NCI-H187 (cell line): ENCODE data around the gene CCL8.
"Not testable (repeated sequence)": the region's sequence is repeated elsewhere in the genome, so short reads cannot be mapped to it uniquely, and the experiment has no call there.

Experiments used
- DNase-seq, 2 experiments: peaks; one replicate each; lab custom pipeline; 2025; lab: John Stamatoyannopoulos, UW

Gene CCL8

GRCh38 chr17:34314279-34314678 lies 5.0 kb upstream of the CCL8 start:
- no peak for DNase-seq

- DNase-seq, result no peak
Observed at GRCh38 chr17:34318474-34318873, 761 bp upstream of the CCL8 start.

- DNase-seq, result no peak
Observed at GRCh38 chr17:34321964-34322363, 2.7 kb downstream of the CCL8 start.

- not testable (repeated sequence) for DNase-seq
Observed at GRCh38 chr17:34327580-34327979, 8.3 kb downstream of the CCL8 start.

GRCh38 chr17:34337701-34338100 lies 18.5 kb downstream of the CCL8 start:
- DNase-seq, result no peak

- no peak for DNase-seq
Observed at GRCh38 chr17:34339138-34339770, 20.0 kb downstream of the CCL8 start.

GRCh38 chr17:34341916-34342315 lies 22.7 kb downstream of the CCL8 start:
- DNase-seq, result no peak

GRCh38 chr17:34347063-34347462 lies 27.8 kb downstream of the CCL8 start:
- DNase-seq, result no peak

- DNase-seq, result no peak
Observed at GRCh38 chr17:34349751-34350150, 30.5 kb downstream of the CCL8 start.

- no peak for DNase-seq
Observed at GRCh38 chr17:34351096-34351495, 31.9 kb downstream of the CCL8 start.

GRCh38 chr17:34352191-34352590 lies 33.0 kb downstream of the CCL8 start:
- no peak for DNase-seq

- DNase-seq, result no peak
Observed at GRCh38 chr17:34354637-34355036, 35.4 kb downstream of the CCL8 start.

GRCh38 chr17:34356194-34356593 lies 37.0 kb downstream of the CCL8 start, which contains the start of gene CCL13:
TSS of gene CCL13 (plus strand) at chr17:34356480. CDS start at chr17:34356527, 47 bp downstream.
- no peak for DNase-seq

- no peak for DNase-seq
Observed at GRCh38 chr17:34357398-34357797, 38.2 kb downstream of the CCL8 start.

GRCh38 chr17:34358631-34359030 lies 39.4 kb downstream of the CCL8 start:
- no peak for DNase-seq

GRCh38 chr17:34360601-34361270 lies 41.5 kb downstream of the CCL8 start:
- no peak for DNase-seq

GRCh38 chr17:34361478-34362061 lies 42.3 kb downstream of the CCL8 start:
- DNase-seq, result peak; percentile 90 to 94

GRCh38 chr17:34363183-34363661 lies 44.0 kb downstream of the CCL8 start, which contains the start of gene CCL1:
TSS of gene CCL1 (minus strand) at chr17:34363233. CDS start at chr17:34363161, 72 bp downstream.
- DNase-seq, result no peak

- DNase-seq, result peak; percentile 48 to 61
Observed at GRCh38 chr17:34364751-34365150, 45.5 kb downstream of the CCL8 start.

GRCh38 chr17:34365340-34365739 lies 46.1 kb downstream of the CCL8 start:
- no peak for DNase-seq

- DNase-seq, result no peak
Observed at GRCh38 chr17:34366010-34366409, 46.8 kb downstream of the CCL8 start.

GRCh38 chr17:34366529-34367107 lies 47.4 kb downstream of the CCL8 start:
- no peak for DNase-seq
